Epithelial cell of esophagus (primary cell): ENCODE data around the gene RNASE1.

Experiments
- DNase-seq: peaks from one replicate; pipeline ENCODE4 v3.0.0; 2010; ENCODE audit warnings: low read depth
- H3K4me3 ChIP-seq: 2 replicates; pipeline ENCODE4 v1.5.1; 2011; ENCODE audit warnings: mild to moderate bottlenecking, low read length, control low read depth
- CTCF ChIP-seq: IDR thresholded peaks from 2 replicates; pipeline ENCODE4 v1.5.1; 2011; ENCODE audit warnings: low read depth, mild to moderate bottlenecking, low read length, control low read depth, inconsistent platforms; ENCODE audit not compliant: insufficient read depth; ENCODE audit errors: missing control alignments

Gene RNASE1

GRCh38 chr14:20790464-20791116 lies 12.1 kb downstream of the RNASE1 start:
- DNase-seq = no peak
- no peak for TF ChIP-seq CTCF
- H3K4me3 ChIP-seq = no peak overlapping the region

DNA sequence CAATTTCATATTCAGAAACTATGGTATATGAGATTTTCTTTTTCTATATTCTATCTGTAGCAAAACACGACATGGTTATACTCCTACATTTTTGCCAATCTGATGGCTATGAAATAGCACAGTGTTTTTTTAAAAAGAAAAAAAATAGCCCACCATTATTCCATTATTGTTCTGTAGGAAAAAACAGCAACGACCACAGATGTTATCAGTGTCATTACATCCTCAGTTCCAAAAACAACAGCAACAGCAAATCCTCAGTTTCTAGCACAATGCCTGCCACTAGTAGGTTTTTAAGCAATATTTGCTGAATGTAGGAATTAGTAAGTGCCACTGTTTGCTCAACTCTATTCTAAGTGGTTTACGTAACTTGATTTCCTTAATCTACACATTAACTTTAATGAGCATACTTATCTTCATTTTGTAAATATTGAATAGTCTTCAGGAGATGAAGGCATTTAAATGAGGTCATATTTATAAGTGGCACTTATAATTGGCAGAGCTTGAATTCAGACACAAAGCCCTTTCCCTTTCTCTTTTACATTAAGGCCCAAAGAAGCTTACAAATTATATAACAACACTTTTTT lies 13.3 kb downstream of the RNASE1 start:
- no peak overlapping the region for H3K4me3 ChIP-seq
- TF ChIP-seq CTCF = no peak
- DNase-seq = no peak

GRCh38 chr14:20787025-20787424 lies 15.6 kb downstream of the RNASE1 start:
- DNase-seq = no peak
- H3K4me3 ChIP-seq = no peak overlapping the region
- no peak for TF ChIP-seq CTCF

DNA sequence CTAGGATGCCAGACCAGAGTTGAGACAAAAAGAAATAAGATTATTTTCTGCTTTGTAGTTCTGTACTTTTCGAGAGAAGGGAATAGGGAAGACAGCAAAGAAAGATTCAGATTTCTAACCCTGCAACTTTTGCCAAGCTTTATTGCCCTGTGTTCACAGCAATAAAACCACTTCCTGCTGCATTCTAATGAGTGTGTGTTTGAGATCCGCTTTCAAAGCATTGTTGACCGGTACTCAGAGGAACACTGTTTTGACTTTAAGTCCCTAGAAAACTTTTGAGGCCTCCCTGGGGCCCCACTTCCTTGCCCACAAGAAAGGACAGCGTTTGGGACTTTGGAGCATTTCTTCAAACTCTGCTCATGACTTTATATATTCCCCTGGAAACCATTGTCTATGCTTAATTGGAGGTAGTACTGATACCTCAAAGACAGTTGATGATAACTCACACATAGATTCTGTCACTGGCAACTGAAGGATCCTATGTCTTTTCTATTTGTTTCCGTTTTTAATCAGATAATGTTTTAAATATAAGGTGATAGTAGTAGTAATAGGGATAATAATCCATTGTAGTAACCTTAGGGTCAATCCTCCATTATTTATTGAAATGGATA lies 20.3 kb downstream of the RNASE1 start:
- no peak for TF ChIP-seq CTCF
- no peak overlapping the region for H3K4me3 ChIP-seq
- no peak for DNase-seq

DNA sequence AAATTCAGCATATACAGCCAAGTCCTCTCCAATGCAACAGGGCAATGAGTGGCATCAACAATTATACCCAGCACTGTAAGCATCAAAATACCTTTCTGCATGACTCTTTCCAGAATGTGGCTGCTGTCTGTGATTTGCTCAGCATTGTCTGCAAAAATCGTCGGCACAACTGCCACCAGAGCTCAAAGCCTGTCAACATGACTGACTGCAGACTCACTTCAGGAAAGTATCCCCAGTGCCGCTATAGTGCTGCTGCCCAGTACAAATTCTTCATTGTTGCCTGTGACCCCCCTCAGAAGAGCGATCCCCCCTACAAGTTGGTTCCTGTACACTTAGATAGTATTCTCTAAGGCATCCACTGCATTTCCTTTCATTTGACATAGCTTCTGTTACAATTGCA lies 20.8 kb downstream of the RNASE1 start:
- H3K4me3 ChIP-seq = no peak overlapping the region
- no peak for TF ChIP-seq CTCF
- no peak for DNase-seq

GRCh38 chr14:20775901-20776300 lies 26.7 kb downstream of the RNASE1 start:
- DNase-seq = no peak
- no peak for TF ChIP-seq CTCF
- no peak overlapping the region for H3K4me3 ChIP-seq
